ENCODE results near the gene NRG2.

DNA sequence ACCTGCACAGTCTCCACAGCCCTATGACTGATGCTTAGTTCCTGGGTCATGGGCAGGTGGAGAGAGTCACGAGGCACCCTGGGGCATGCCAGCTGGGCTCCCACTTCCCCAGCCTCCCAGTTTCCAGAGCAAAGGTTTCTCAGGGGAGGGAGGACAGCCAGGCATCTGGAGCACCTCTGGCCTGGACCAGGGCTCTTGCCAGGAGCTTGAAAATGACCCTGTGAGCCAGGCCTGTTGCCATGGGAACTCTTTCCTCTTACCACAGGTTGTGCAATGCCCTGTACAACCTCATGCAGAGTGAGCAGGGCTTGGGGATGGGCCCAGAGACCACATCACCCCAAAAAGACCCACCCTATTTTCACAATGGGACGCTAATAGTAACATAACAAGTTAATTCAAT, 134.3 kb downstream of the NRG2 start:
- TF ChIP-seq, protein P1, sequence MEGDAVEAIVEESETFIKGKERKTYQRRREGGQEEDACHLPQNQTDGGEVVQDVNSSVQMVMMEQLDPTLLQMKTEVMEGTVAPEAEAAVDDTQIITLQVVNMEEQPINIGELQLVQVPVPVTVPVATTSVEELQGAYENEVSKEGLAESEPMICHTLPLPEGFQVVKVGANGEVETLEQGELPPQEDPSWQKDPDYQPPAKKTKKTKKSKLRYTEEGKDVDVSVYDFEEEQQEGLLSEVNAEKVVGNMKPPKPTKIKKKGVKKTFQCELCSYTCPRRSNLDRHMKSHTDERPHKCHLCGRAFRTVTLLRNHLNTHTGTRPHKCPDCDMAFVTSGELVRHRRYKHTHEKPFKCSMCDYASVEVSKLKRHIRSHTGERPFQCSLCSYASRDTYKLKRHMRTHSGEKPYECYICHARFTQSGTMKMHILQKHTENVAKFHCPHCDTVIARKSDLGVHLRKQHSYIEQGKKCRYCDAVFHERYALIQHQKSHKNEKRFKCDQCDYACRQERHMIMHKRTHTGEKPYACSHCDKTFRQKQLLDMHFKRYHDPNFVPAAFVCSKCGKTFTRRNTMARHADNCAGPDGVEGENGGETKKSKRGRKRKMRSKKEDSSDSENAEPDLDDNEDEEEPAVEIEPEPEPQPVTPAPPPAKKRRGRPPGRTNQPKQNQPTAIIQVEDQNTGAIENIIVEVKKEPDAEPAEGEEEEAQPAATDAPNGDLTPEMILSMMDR (IDR thresholded peaks at IDR 0.05): no peak
- TF ChIP-seq POLR2A (IDR thresholded peaks at IDR 0.05): no peak

All from body of pancreas (tissue), 4 donors.